ENCODE data around the gene SCARB1. TPM values are rescaled to one million over a fixed set of nuclear protein-coding genes. Genes with fewer than 3 reads are reported as not detected.

The SCARB1 gene
- total RNA-seq, 1 donor, result 11.3 TPM

- TF ChIP-seq CTCF (IDR thresholded peaks at IDR 0.05; ENCODE audit: insufficient read depth, low read length), result no peak
- H3K4me3 ChIP-seq (ENCODE audit: low read depth, low read length), result no peak overlapping the region
- no peak for DNase-seq (ENCODE audit: low read depth)
These were observed 8.5 kb upstream of the SCARB1 start for GRCh38 chr12:124872068-124872719.

GRCh38 chr12:124871297-124871696 is 7.6 kb upstream of the SCARB1 start:
- no peak for TF ChIP-seq CTCF (IDR thresholded peaks at IDR 0.05; ENCODE audit: insufficient read depth, low read length)
- no peak for DNase-seq (ENCODE audit: low read depth)
- no peak overlapping the region for H3K4me3 ChIP-seq (ENCODE audit: low read depth, low read length)

- TF ChIP-seq CTCF (IDR thresholded peaks at IDR 0.05; ENCODE audit: insufficient read depth, low read length), result no peak
- H3K4me3 ChIP-seq (ENCODE audit: low read depth, low read length), result no peak overlapping the region
- DNase-seq (ENCODE audit: low read depth), result no peak
These were observed 6.9 kb upstream of the SCARB1 start for GRCh38 chr12:124870515-124870914.

- TF ChIP-seq CTCF (IDR thresholded peaks at IDR 0.05; ENCODE audit: insufficient read depth, low read length), result no peak
These were observed 5.5 kb upstream of the SCARB1 start for GRCh38 chr12:124869059-124869665.

GRCh38 chr12:124868252-124869058 is 4.8 kb upstream of the SCARB1 start:
- H3K4me3 ChIP-seq (ENCODE audit: low read depth, low read length), result no peak overlapping the region
- TF ChIP-seq CTCF (IDR thresholded peaks at IDR 0.05; ENCODE audit: insufficient read depth, low read length), result no peak
- DNase-seq (ENCODE audit: low read depth), result no peak

More at GRCh38 chr12:124869059-124869665, 5.5 kb upstream of the SCARB1 start:
- no peak overlapping the region for H3K4me3 ChIP-seq (ENCODE audit: low read depth, low read length)
- no peak for DNase-seq (ENCODE audit: low read depth)

GRCh38 chr12:124867401-124867930 is 3.8 kb upstream of the SCARB1 start:
- no peak for TF ChIP-seq CTCF (IDR thresholded peaks at IDR 0.05; ENCODE audit: insufficient read depth, low read length)
- peak; percentile 43 for DNase-seq (ENCODE audit: low read depth)
- no peak overlapping the region for H3K4me3 ChIP-seq (ENCODE audit: low read depth, low read length)
